Stimulated activated naive CD8-positive, alpha-beta T cell treated with anti-CD3 and anti-CD28 coated beads, Interleukin-15, Interleukin-2, amounts not matched to agents 100 U/mL and 50 U/mL, for 24 hours (primary cell): ENCODE data around the gene SLC22A2.

ENCODE experiments used
- ATAC-seq: fragments of 150-1000 bp; cut with Tn5 transposase; one replicate; pipeline ENCODE4 v1.10.0; 2021
- DNase-seq: peaks from one replicate; pipeline ENCODE4 v3.0.0; 2021

SLC22A2 gene

GRCh38 chr6:160207618-160208017 is 51.0 kb downstream of the SLC22A2 start:
- ATAC-seq = no peak
- no peak for DNase-seq

- ATAC-seq = no peak
Measured at GRCh38 chr6:160204710-160205109, 53.9 kb downstream of the SLC22A2 start.

GRCh38 chr6:160203953-160204352 is 54.7 kb downstream of the SLC22A2 start:
- ATAC-seq (no peak), DNase-seq (no peak)

More at GRCh38 chr6:160204710-160205109, 53.9 kb downstream of the SLC22A2 start:
- DNase-seq = no peak

- DNase-seq = no peak
- ATAC-seq = no peak
Measured at GRCh38 chr6:160203522-160203921, 55.1 kb downstream of the SLC22A2 start.

- DNase-seq (no peak), ATAC-seq (no peak)
Measured at GRCh38 chr6:160203076-160203475, 55.5 kb downstream of the SLC22A2 start.

GRCh38 chr6:160202411-160202810 is 56.2 kb downstream of the SLC22A2 start:
- DNase-seq (no peak), ATAC-seq (no peak)

GRCh38 chr6:160201061-160201460 is 57.6 kb downstream of the SLC22A2 start:
- no peak for DNase-seq
- no peak for ATAC-seq

GRCh38 chr6:160198606-160199211 is 59.9 kb downstream of the SLC22A2 start:
- ATAC-seq = no peak
- no peak for DNase-seq

GRCh38 chr6:160197662-160198061 is 61.0 kb downstream of the SLC22A2 start:
- DNase-seq = no peak
- no peak for ATAC-seq

- DNase-seq (no peak), ATAC-seq (no peak)
Measured at GRCh38 chr6:160194808-160195207, 63.8 kb downstream of the SLC22A2 start.

GRCh38 chr6:160192840-160193239 is 65.8 kb downstream of the SLC22A2 start:
- ATAC-seq (no peak), DNase-seq (no peak)

- ATAC-seq (no peak), DNase-seq (no peak)
Measured at GRCh38 chr6:160190973-160191372, 67.6 kb downstream of the SLC22A2 start.

GRCh38 chr6:160190081-160190480 is 68.5 kb downstream of the SLC22A2 start:
- DNase-seq = no peak
- no peak for ATAC-seq

GRCh38 chr6:160188773-160189172 is 69.8 kb downstream of the SLC22A2 start:
- no peak for DNase-seq
- ATAC-seq = no peak

GRCh38 chr6:160180706-160181105 is 77.9 kb downstream of the SLC22A2 start:
- no peak for DNase-seq
- no peak for ATAC-seq

GRCh38 chr6:160178271-160178670 is 80.3 kb downstream of the SLC22A2 start:
- ATAC-seq (no peak), DNase-seq (no peak)

GRCh38 chr6:160177220-160177619 is 81.4 kb downstream of the SLC22A2 start:
- DNase-seq (no peak), ATAC-seq (no peak)

GRCh38 chr6:160174681-160175080 is 83.9 kb downstream of the SLC22A2 start:
- ATAC-seq = no peak

GRCh38 chr6:160173806-160174527 is 84.7 kb downstream of the SLC22A2 start:
- DNase-seq = no peak
- ATAC-seq = no peak

More at GRCh38 chr6:160174681-160175080, 83.9 kb downstream of the SLC22A2 start:
- DNase-seq = no peak

- DNase-seq = no peak
- ATAC-seq = no peak
Measured at GRCh38 chr6:160172704-160173103, 85.9 kb downstream of the SLC22A2 start.

GRCh38 chr6:160170018-160170680 is 88.5 kb downstream of the SLC22A2 start:
- no peak for ATAC-seq

GRCh38 chr6:160167604-160168399 is 90.8 kb downstream of the SLC22A2 start:
- DNase-seq (no peak), ATAC-seq (no peak)

More at GRCh38 chr6:160170018-160170680, 88.5 kb downstream of the SLC22A2 start:
- no peak for DNase-seq
